IMR-90 (cell line): ENCODE measurements around the gene NPB. TPM values are rescaled to one million over a fixed set of nuclear protein-coding genes. Genes with fewer than 3 reads are reported as not detected.

ENCODE experiments used
- ATAC-seq: fragments of 200-7000 bp; cut with Tn5 transposase; 2 replicates; pipeline ENCODE4 v1.9.1; 2020; ENCODE audit warnings: low read depth, mild to moderate bottlenecking, moderate library complexity
- BruUV-seq: library from RNA; stranded (reverse); fragments of 400-500 nt; replicated peaks from 2 replicates; lab custom pipeline; 2021; lab: Mats Ljungman, UMichigan
- CTCF ChIA-PET: fragments of 300-600 bp; formaldehyde crosslinking; extraction: SDS; loops from one replicate; lab custom pipeline; 2021; ENCODE audit warnings: antibody characterized with exemption; lab: Yijun Ruan, JAX
- POLR2A ChIA-PET: fragments of 300-600 bp; sonication (Branson Sonifier 250); formaldehyde crosslinking; loops from one replicate; lab custom pipeline; 2022; ENCODE audit warnings: antibody characterized with exemption; ENCODE audit not compliant: unreplicated experiment; lab: Charles Lee
- DNase-seq: peaks from one replicate; pipeline ENCODE4 v3.0.0; 2013
- H2AFZ ChIP-seq: replicated peaks from 2 replicates; pipeline ENCODE3; 2013; ENCODE audit warnings: low read length, mild to moderate bottlenecking; ENCODE audit not compliant: poor library complexity
- H2AK5ac ChIP-seq: 2 replicates; pipeline ENCODE4 v1.6.1; 2013; ENCODE audit warnings: low read depth, low read length, inconsistent platforms
- H2AK9ac ChIP-seq: replicated peaks from 2 replicates; pipeline ENCODE3; 2013; ENCODE audit warnings: mild to moderate bottlenecking, low read depth, low read length, moderate library complexity; ENCODE audit not compliant: poor library complexity
- H2BK120ac ChIP-seq: 2 replicates; pipeline ENCODE4 v1.6.1; 2013; ENCODE audit warnings: low read depth, low read length, inconsistent platforms
- H2BK15ac ChIP-seq: 3 replicates; pipeline ENCODE4 v1.6.1; 2013; ENCODE audit warnings: low read depth, low read length, inconsistent platforms
- H2BK20ac ChIP-seq: 2 replicates; pipeline ENCODE4 v1.6.1; 2013; ENCODE audit warnings: low read depth, mild to moderate bottlenecking, inconsistent platforms, low read length, moderate library complexity
- H2BK5ac ChIP-seq: 2 replicates; pipeline ENCODE4 v1.6.1; 2013; ENCODE audit warnings: mild to moderate bottlenecking, low read depth, low read length, inconsistent platforms; ENCODE audit not compliant: poor library complexity, severe bottlenecking
- H3K14ac ChIP-seq: replicated peaks from 2 replicates; pipeline ENCODE4 v1.6.1; 2013; ENCODE audit warnings: low read depth, low read length, inconsistent platforms
- H3K18ac ChIP-seq: 2 replicates; pipeline ENCODE4 v1.6.1; 2013; ENCODE audit warnings: low read depth, low read length, control low read depth
- H3K23ac ChIP-seq: 2 replicates; pipeline ENCODE4 v1.6.1; 2013; ENCODE audit warnings: low read depth, low read length, inconsistent platforms
- H3K27ac ChIP-seq: 2 replicates; pipeline ENCODE4 v1.5.1; 2013; ENCODE audit warnings: mild to moderate bottlenecking, control low read depth, low read length; ENCODE audit not compliant: insufficient read depth
- H3K27me3 ChIP-seq: 2 replicates; pipeline ENCODE4 v1.6.1; 2013; ENCODE audit warnings: low read length; ENCODE audit not compliant: control insufficient read depth, insufficient read depth
- H3K36me3 ChIP-seq: 2 replicates; pipeline ENCODE4 v1.6.1; 2013; ENCODE audit warnings: low read length, mixed read lengths; ENCODE audit not compliant: control insufficient read depth, insufficient read depth
- H3K4ac ChIP-seq: 2 replicates; pipeline ENCODE4 v1.6.1; 2013; ENCODE audit warnings: low read depth, low read length, inconsistent platforms
- H3K4me1 ChIP-seq: 2 replicates; pipeline ENCODE4 v1.6.1; 2013; ENCODE audit warnings: low read length, mixed read lengths; ENCODE audit not compliant: control insufficient read depth, insufficient read depth
- H3K4me2 ChIP-seq: 2 replicates; pipeline ENCODE4 v1.6.1; 2013; ENCODE audit warnings: low read depth, mild to moderate bottlenecking, control low read depth, low read length, moderate library complexity
- H3K4me3 ChIP-seq: 2 replicates; pipeline ENCODE4 v1.5.1; 2013; ENCODE audit warnings: low read depth, mild to moderate bottlenecking, control low read depth, low read length, moderate library complexity; ENCODE audit not compliant: insufficient read depth
- H3K56ac ChIP-seq: 2 replicates; pipeline ENCODE4 v1.6.1; 2013; ENCODE audit warnings: low read length, inconsistent platforms; ENCODE audit not compliant: insufficient read depth; ENCODE audit errors: extremely low read depth
- H3K79me1 ChIP-seq, 2 experiments: 2 replicates each; pipeline ENCODE4 v1.6.1; 2013; ENCODE audit warnings: low read length in 2 of 2, inconsistent platforms in 1 of 2, low read depth in 1 of 2
- H3K9ac ChIP-seq: 2 replicates; pipeline ENCODE4 v1.6.1; 2013; ENCODE audit warnings: low read depth, low read length, control low read depth
- H3K9me1 ChIP-seq: 2 replicates; pipeline ENCODE4 v1.6.1; 2013; ENCODE audit warnings: low read length, inconsistent platforms; ENCODE audit not compliant: insufficient read depth
- H3K9me3 ChIP-seq: 2 replicates; pipeline ENCODE4 v1.6.1; 2013; ENCODE audit warnings: low read length; ENCODE audit not compliant: control insufficient read depth, insufficient read depth
- H4K20me1 ChIP-seq: 2 replicates; pipeline ENCODE4 v1.6.1; 2013; ENCODE audit warnings: low read length, inconsistent platforms; ENCODE audit not compliant: insufficient read depth
- H4K5ac ChIP-seq: 2 replicates; pipeline ENCODE4 v1.6.1; 2013; ENCODE audit warnings: mild to moderate bottlenecking, low read depth, low read length, control low read depth
- H4K8ac ChIP-seq, 2 experiments: 2 replicates each; pipeline ENCODE4 v1.6.1; 2013; ENCODE audit warnings: low read depth in 2 of 2, low read length in 2 of 2, control low read depth in 1 of 2, inconsistent platforms in 1 of 2
- H4K91ac ChIP-seq: 2 replicates; pipeline ENCODE4 v1.6.1; 2013; ENCODE audit warnings: low read depth, low read length, inconsistent platforms; ENCODE audit not compliant: insufficient read depth
- BHLHE40 ChIP-seq: fragments of 150-350 bp; IDR thresholded peaks from 2 replicates; pipeline ENCODE4 v1.6.1; 2016; ENCODE audit warnings: mild to moderate bottlenecking, low read depth, low read length
- CEBPB ChIP-seq: IDR thresholded peaks from 2 replicates; pipeline ENCODE4 v1.6.1; 2012; ENCODE audit warnings: low read depth, low read length, improper control_type of control experiment
- CHD1 ChIP-seq: IDR thresholded peaks from 2 replicates; pipeline ENCODE4 v1.6.1; 2012; ENCODE audit warnings: low read depth, low read length, improper control_type of control experiment
- CTCF ChIP-seq: conservative IDR thresholded peaks from 2 replicates; pipeline ENCODE4 v1.5.1; 2012; ENCODE audit warnings: mild to moderate bottlenecking, low read depth, low read length, improper control_type of control experiment
- ELK1 ChIP-seq: fragments of 150-350 bp; IDR thresholded peaks from 2 replicates; pipeline ENCODE4 v1.6.1; 2016; ENCODE audit warnings: low read depth, mild to moderate bottlenecking, low read length, moderate library complexity, borderline replicate concordance
- FOS ChIP-seq: fragments of 150-350 bp; IDR thresholded peaks from 2 replicates; pipeline ENCODE4 v1.6.1; 2016; ENCODE audit warnings: low read depth, low read length
- MAFK ChIP-seq: IDR thresholded peaks from 2 replicates; pipeline ENCODE4 v1.6.1; 2012; ENCODE audit warnings: low read depth, low read length, improper control_type of control experiment
- MAZ ChIP-seq: IDR thresholded peaks from 2 replicates; pipeline ENCODE4 v1.6.1; 2012; ENCODE audit warnings: low read depth, mild to moderate bottlenecking, low read length, improper control_type of control experiment, moderate library complexity, borderline replicate concordance
- MXI1 ChIP-seq: IDR thresholded peaks from 2 replicates; pipeline ENCODE4 v1.6.1; 2012; ENCODE audit warnings: low read depth, mild to moderate bottlenecking, low read length, moderate library complexity, borderline replicate concordance
- NFE2L2 ChIP-seq: fragments of 150-350 bp; IDR thresholded peaks from 2 replicates; pipeline ENCODE4 v1.6.1; 2016; ENCODE audit warnings: low read depth, mild to moderate bottlenecking, low read length
- POLR2A ChIP-seq: IDR thresholded peaks from 2 replicates; pipeline ENCODE4 v1.6.1; 2012; ENCODE audit warnings: mild to moderate bottlenecking, low read depth, low read length
- RAD21 ChIP-seq: IDR thresholded peaks from 2 replicates; pipeline ENCODE4 v1.6.1; 2012; ENCODE audit warnings: low read length, improper control_type of control experiment
- RCOR1 ChIP-seq: IDR thresholded peaks from 2 replicates; pipeline ENCODE4 v1.6.1; 2012; ENCODE audit warnings: mild to moderate bottlenecking, low read length, improper control_type of control experiment; ENCODE audit not compliant: insufficient replicate concordance
- RFX5 ChIP-seq: IDR thresholded peaks from 2 replicates; pipeline ENCODE4 v1.8.0; 2012; ENCODE audit warnings: low read depth, mild to moderate bottlenecking, low read length, moderate library complexity
- SMC3 ChIP-seq: fragments of 150-350 bp; IDR thresholded peaks from 2 replicates; pipeline ENCODE4 v1.6.1; 2016; ENCODE audit warnings: low read depth, mild to moderate bottlenecking, antibody characterized with exemption, low read length, moderate library complexity
- USF2 ChIP-seq: fragments of 150-350 bp; IDR thresholded peaks from 2 replicates; pipeline ENCODE4 v1.6.1; 2017; ENCODE audit warnings: mild to moderate bottlenecking, antibody characterized with exemption, low read length, low read depth
- WGBS, 2 experiments: methylation state at CpG; one replicate each; pipeline versions ENCODE4 v1.1.5 to v1.1.7; 2013; ENCODE audit warnings: missing lambda C conversion rate in 2 of 2; ENCODE audit not compliant: insufficient read length in 1 of 2; ENCODE audit errors: extremely low coverage in 2 of 2; 5-methylcytosine and 5-hydroxymethylcytosine counted together
- dilution Hi-C: fragments of 300-500 bp; cut with HindIII; formaldehyde crosslinking; loops from one replicate; pipeline ENCODE4 v1.14.3; 2018; ENCODE audit warnings: low sequenced_read_pairs; ENCODE audit not compliant: unreplicated experiment
- in situ Hi-C: fragments of 300-500 bp; cut with MboI; formaldehyde crosslinking; loops from 3 replicates; pipeline ENCODE4 v1.14.3; 2019; ENCODE audit warnings: low sequenced_read_pairs, inconsistent platforms, mixed read lengths
- intact Hi-C: fragments of 100-400 bp; cut with micrococcal nuclease; formaldehyde crosslinking; loops from 2 replicates; pipeline ENCODE4 v1.10.0; 2022
- polyA plus RNA-seq, 3 experiments: library from polyadenylated mRNA; depleted of rRNA; stranded (reverse); fragments of >200 nt; gene quantifications; 2 replicates each; pipeline ENCODE4 v1.2.3, GENCODE V29; 2012; ENCODE audit warnings: low replicate concordance in 1 of 3
- total RNA-seq: library from RNA; depleted of rRNA; stranded (reverse); fragments of >200 nt; gene quantifications from 2 replicates; pipeline ENCODE4 v1.2.3, GENCODE V29; 2012

Gene NPB
- total and polyA plus RNA-seq, 2 of the 4 experiments (the other 2 are of a cell fraction) = 0.51 TPM; not detected in 1

- H3K4me1 ChIP-seq = peaks cover 10% of the 10 kb centered on the region
- no peak overlapping the region for H4K5ac ChIP-seq
- H2AK9ac ChIP-seq = no peak overlapping the region
- no peak overlapping the region for H3K27ac ChIP-seq
- in situ Hi-C loops = no loop called here
- WGBS, 2 experiments = 100% methylated on average over 3 of the region's 14 CpGs; no CpG with 5 or more reads in 1 of the 2 experiments
- no peak overlapping the region for H3K4me3 ChIP-seq
- H3K4ac ChIP-seq = no peak overlapping the region
- peaks cover 16 to 47% of the 10 kb centered on the region in 2 experiments for H3K79me1 ChIP-seq
- H4K8ac ChIP-seq = no peak overlapping the region
- ChIA-PET POLR2A (no interaction called here), CTCF (no interaction called here)
- no peak overlapping the region for H2AK5ac ChIP-seq
- no peak overlapping the region for H4K91ac ChIP-seq
- TF ChIP-seq USF2 (no peak), MAFK (no peak), MXI1 (no peak), RFX5 (no peak), CTCF (no peak), POLR2A (no peak), NFE2L2 (no peak), CHD1 (no peak), RCOR1 (no peak), CEBPB (no peak), RAD21 (no peak), MAZ (no peak), ELK1 (no peak), FOS (no peak), SMC3 (no peak), BHLHE40 (no peak)
- no peak overlapping the region for H2BK120ac ChIP-seq
- H3K27me3 ChIP-seq = no peaks in the 10 kb centered on the region
- dilution Hi-C loops = no loop called here
- H2AFZ ChIP-seq = no peak overlapping the region
- no peak overlapping the region for H3K4me2 ChIP-seq
- peaks cover 8% of the 10 kb centered on the region for H3K9me1 ChIP-seq
- no peak overlapping the region for H3K56ac ChIP-seq
- H2BK5ac ChIP-seq = no peak overlapping the region
- intact Hi-C loops = no loop called here
- BruUV-seq = no TSS peak
- H2BK20ac ChIP-seq = no peak overlapping the region
- H3K14ac ChIP-seq = no peak overlapping the region
- DNase-seq (no peak), ATAC-seq (no peak)
- H3K18ac ChIP-seq = no peak overlapping the region
- no peak overlapping the region for H2BK15ac ChIP-seq
- H4K20me1 ChIP-seq = peaks cover 11% of the 10 kb centered on the region
- peaks cover 27% of the 10 kb centered on the region; the same call in 1 of the 2 replicates for H3K36me3 ChIP-seq
- H3K9ac ChIP-seq = no peak overlapping the region
- no peaks in the 10 kb centered on the region for H3K9me3 ChIP-seq
- no peak overlapping the region for H3K23ac ChIP-seq
Observed at GRCh38 chr17:81933178-81933699, 31.2 kb downstream of the NPB start.
